Ovary (tissue), 9 donors: ENCODE data around the gene DTX2. TPM values are rescaled to one million over a fixed set of nuclear protein-coding genes. Genes with fewer than 3 reads are reported as not detected.
"Not testable (repeated sequence)": the region's sequence is repeated elsewhere in the genome, so short reads cannot be mapped to it uniquely, and the experiment has no call there.

Experiments used
- DNase-seq, 5 donors: peaks; one replicate each; pipeline ENCODE4 v3.0.0-alpha.2; 2019 to 2020
- H3K27ac ChIP-seq, 2 donors: fragments of 200-600 bp; one replicate each; pipeline versions ENCODE4 v1.5.1 to v1.8.0; 2019 to 2022
- H3K27me3 ChIP-seq: fragments of 200-600 bp; one replicate; pipeline ENCODE4 v1.8.0; 2022
- H3K36me3 ChIP-seq: fragments of 200-600 bp; sonication (generic); one replicate; pipeline ENCODE4 v1.5.1; 2019
- H3K4me1 ChIP-seq: one replicate; pipeline ENCODE4 v1.8.1; 2013; ENCODE audit warnings: mild to moderate bottlenecking, moderate library complexity; ENCODE audit not compliant: insufficient read depth
- H3K4me3 ChIP-seq: fragments of 200-600 bp; sonication (generic); one replicate; pipeline ENCODE4 v1.5.1; 2017
- H3K9me3 ChIP-seq, 2 donors: fragments of 200-600 bp in 1 of 2; sonication (generic) in 1 of 2; one replicate each; pipeline versions ENCODE4 v1.5.1 to v1.8.1; 2013 to 2019; ENCODE audit warnings: mild to moderate bottlenecking in 1 of 2, moderate library complexity in 1 of 2
- WGBS, 3 donors: extraction: QIAGEN DNeasy Blood & Tissue Kit in 1 of 3; methylation state at CpG; one replicate each; pipeline versions ENCODE4 v1.1.5 to v1.1.7; 2013 to 2017; 5-methylcytosine and 5-hydroxymethylcytosine counted together
- intact Hi-C, 4 donors: fragments of 100-400 bp; cut with DNase I; formaldehyde crosslinking; loops; one replicate each; pipeline versions ENCODE4 v1.11.0 to v1.15.1; 2022 to 2023
- polyA plus RNA-seq, 2 donors: library from polyadenylated mRNA; stranded (reverse); fragments of 200-250 nt in 1 of 2; fragments of 350-450 nt in 1 of 2; fragmentation: Illumina TruSeq in 1 of 2; extraction: RNeasy Lipid Tissue Mini Kit (QIAGEN cat#74804) in 1 of 2; gene quantifications; one replicate each; pipeline ENCODE4 v1.2.3, GENCODE V29; 2013 to 2014
- total RNA-seq, 7 donors: library from RNA; depleted of rRNA in 2 of 7; stranded (reverse); fragments of >200 nt in 2 of 7; fragmentation: NEBNext Ultra II Directional in 3 of 7; extraction: Animal tissue kit (Norgen Biotek cat#: 25700) in 3 of 7; gene quantifications; one replicate each; pipeline versions ENCODE4 v1.1.0 to v1.2.4, GENCODE V29; 2016 to 2023
- donor health status: DM: no; HTN: no; CAD: no; lungs with moderate emphysema.
- donor health status: DM: no; HTN: no; CAD: no.
- donor health status: Bipolar disorder and iron deficiency.
- donor health status: DM: yes; HTN: yes; CAD: no.
- donor health status: DM: no; HTN: no; CAD: no.
- donor health status: DM: yes; HTN: yes; CAD: no.

The DTX2 gene
- total and polyA plus RNA-seq, 9 donors = 2.2 to 24.5 (median 15.6) TPM

- WGBS, 3 donors = 82 to 86% methylated on average over 5 to 9 of the region's 13 CpGs; no CpG with 5 or more reads in 1 of the 3 donors
- H3K27ac ChIP-seq, intact Hi-C loops, DNase-seq, H3K36me3 ChIP-seq, H3K4me1 ChIP-seq, H3K27me3 ChIP-seq, H3K4me3 ChIP-seq, H3K9me3 ChIP-seq: not testable (repeated sequence)
Observed at GRCh38 chr7:76487969-76488368, 26.5 kb downstream of the DTX2 start.

GRCh38 chr7:76492139-76492538, 30.6 kb downstream of the DTX2 start:
- not testable (repeated sequence) for DNase-seq

GRCh38 chr7:76495717-76496116, 34.2 kb downstream of the DTX2 start:
- H3K4me1 ChIP-seq, intact Hi-C loops, H3K4me3 ChIP-seq, H3K27me3 ChIP-seq, H3K27ac ChIP-seq, H3K9me3 ChIP-seq, H3K36me3 ChIP-seq, DNase-seq: not testable (repeated sequence)
- WGBS, 3 donors = 87 to 90% methylated on average over 14 to 16 of the region's 16 CpGs; no CpG with 5 or more reads in 1 of the 3 donors

More at GRCh38 chr7:76492139-76492538, 30.6 kb downstream of the DTX2 start:
- H3K4me1 ChIP-seq, H3K27ac ChIP-seq, H3K27me3 ChIP-seq, H3K4me3 ChIP-seq, H3K36me3 ChIP-seq, intact Hi-C loops, H3K9me3 ChIP-seq: not testable (repeated sequence)
- 93% methylated on average over 4 of the region's 10 CpGs; no CpG with 5 or more reads in 2 of the 3 donors for WGBS, 3 donors

- H3K27me3 ChIP-seq, H3K4me1 ChIP-seq, H3K4me3 ChIP-seq, DNase-seq, H3K36me3 ChIP-seq, H3K27ac ChIP-seq, intact Hi-C loops, H3K9me3 ChIP-seq: not testable (repeated sequence)
- 76 to 92% methylated on average over 7 to 12 of the region's 27 CpGs; no CpG with 5 or more reads in 1 of the 3 donors for WGBS, 3 donors
Observed at GRCh38 chr7:76497918-76498582, 36.5 kb downstream of the DTX2 start.

- H3K4me3 ChIP-seq, H3K27ac ChIP-seq, H3K27me3 ChIP-seq, H3K4me1 ChIP-seq, H3K36me3 ChIP-seq, H3K9me3 ChIP-seq, intact Hi-C loops, DNase-seq: not testable (repeated sequence)
- WGBS, 3 donors = 78 to 80% methylated on average over 7 of the region's 10 CpGs; no CpG with 5 or more reads in 1 of the 3 donors
Observed at GRCh38 chr7:76498583-76499200, 37.2 kb downstream of the DTX2 start.

- DNase-seq, H3K27ac ChIP-seq, H3K27me3 ChIP-seq, H3K9me3 ChIP-seq, intact Hi-C loops, H3K4me3 ChIP-seq, H3K4me1 ChIP-seq, H3K36me3 ChIP-seq: not testable (repeated sequence)
- 51 to 71% (median 71%) methylated on average over 6 to 20 of the region's 28 CpGs for WGBS, 3 donors
Observed at GRCh38 chr7:76499201-76499923, 37.9 kb downstream of the DTX2 start.

GRCh38 chr7:76499924-76500241, 38.4 kb downstream of the DTX2 start:
- H3K9me3 ChIP-seq, DNase-seq, H3K27me3 ChIP-seq, H3K36me3 ChIP-seq, H3K4me3 ChIP-seq, H3K4me1 ChIP-seq, H3K27ac ChIP-seq: not testable (repeated sequence)
- intact Hi-C loops = loop anchor here in 1 of 4 donors (5.0 kb wide), 1 partner anchor 497 kb away; no protein-coding TSS in a partner anchor
- 43% methylated on average over 7 of the region's 19 CpGs; no CpG with 5 or more reads in 2 of the 3 donors for WGBS, 3 donors

- WGBS, 3 donors = 74 to 83% (median 80%) methylated on average over 11 to 13 of the region's 13 CpGs
Observed at GRCh38 chr7:76502224-76502623, 40.7 kb downstream of the DTX2 start.

GRCh38 chr7:76502836-76503235, 41.3 kb downstream of the DTX2 start:
- DNase-seq, H3K4me3 ChIP-seq, H3K27me3 ChIP-seq, H3K27ac ChIP-seq, H3K9me3 ChIP-seq, H3K36me3 ChIP-seq, H3K4me1 ChIP-seq: not testable (repeated sequence)
- WGBS, 3 donors = 85 to 93% (median 88%) methylated on average over 16 of the region's 16 CpGs
- intact Hi-C loops = loop anchor here in 1 of 4 donors (5.0 kb wide), 1 partner anchor 494 kb away; no protein-coding TSS in a partner anchor

More at GRCh38 chr7:76502224-76502623, 40.7 kb downstream of the DTX2 start:
- not testable (repeated sequence) for H3K27me3 ChIP-seq, H3K27ac ChIP-seq, DNase-seq, H3K36me3 ChIP-seq, H3K4me3 ChIP-seq, H3K9me3 ChIP-seq, H3K4me1 ChIP-seq
- intact Hi-C loops = loop anchor here in 1 of 4 donors (5.0 kb wide), 1 partner anchor 495 kb away; no protein-coding TSS in a partner anchor

GRCh38 chr7:76503244-76503643, 41.7 kb downstream of the DTX2 start:
- not testable (repeated sequence) for H3K4me1 ChIP-seq, H3K27me3 ChIP-seq, H3K4me3 ChIP-seq, DNase-seq, H3K36me3 ChIP-seq, H3K27ac ChIP-seq, H3K9me3 ChIP-seq
- intact Hi-C loops = loop anchor here in 1 of 4 donors (5.0 kb wide), 1 partner anchor 494 kb away; no protein-coding TSS in a partner anchor
- 85 to 94% (median 88%) methylated on average over 10 to 12 of the region's 12 CpGs for WGBS, 3 donors

- H3K27ac ChIP-seq, H3K4me3 ChIP-seq, DNase-seq, H3K36me3 ChIP-seq, H3K9me3 ChIP-seq, H3K27me3 ChIP-seq, H3K4me1 ChIP-seq: not testable (repeated sequence)
- WGBS, 3 donors = 82 to 89% (median 86%) methylated on average over 17 to 23 of the region's 33 CpGs
- intact Hi-C loops = loop anchor here in 1 of 4 donors (5.0 kb wide), 1 partner anchor 493 kb away; no protein-coding TSS in a partner anchor
Observed at GRCh38 chr7:76504351-76505167, 43.0 kb downstream of the DTX2 start.
